ENCODE measurements around the gene ZNF652.
"Not testable (repeated sequence)": the region's sequence is repeated elsewhere in the genome, so short reads cannot be mapped to it uniquely, and the experiment has no call there.

Gene ZNF652

DNA sequence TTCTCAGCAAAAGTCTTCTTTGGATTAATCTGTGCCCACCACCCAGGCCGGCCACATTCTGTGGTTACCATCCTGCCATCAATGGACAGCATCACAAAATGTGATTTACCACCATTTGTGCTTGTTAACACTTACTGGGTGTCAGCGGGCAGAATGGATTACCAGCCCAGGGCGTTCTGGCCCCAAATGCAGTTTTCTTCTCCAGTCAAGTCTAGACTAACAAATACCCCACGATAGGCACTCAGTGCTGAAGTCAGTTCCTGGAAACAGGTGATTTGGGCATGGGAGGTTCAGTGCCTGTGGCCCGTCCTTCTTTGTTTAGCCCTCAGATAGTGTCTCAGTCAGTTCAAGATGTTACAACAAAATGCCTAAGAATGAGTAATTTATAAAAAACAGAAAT lies 92.7 kb downstream of the ZNF652 start:
- DNase-seq (ENCODE audit: low read depth in 2 of 3, low spot score in 2 of 3): no peak

DNA sequence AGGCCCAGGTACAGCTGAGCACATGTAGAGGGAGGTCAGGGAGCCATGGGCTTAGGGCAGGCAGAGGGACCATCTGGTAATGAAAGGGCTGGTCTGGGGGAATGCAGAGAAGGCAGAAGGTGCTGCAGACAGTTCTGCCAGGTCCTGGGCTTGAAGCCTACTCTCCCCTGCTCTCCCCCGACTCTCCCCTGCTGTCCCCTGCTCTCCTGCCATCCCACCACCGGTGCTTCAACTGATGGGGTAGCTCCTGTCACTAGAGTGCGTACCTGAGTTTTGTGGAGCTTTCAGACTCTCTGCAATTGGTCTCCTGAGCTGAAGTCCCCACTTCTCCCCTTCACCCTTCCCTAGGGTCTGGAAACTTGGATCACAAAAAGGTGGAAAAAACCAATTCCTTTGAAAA lies 94.1 kb downstream of the ZNF652 start:
- no peak for DNase-seq (ENCODE audit: low read depth in 2 of 3, low spot score in 2 of 3)

DNA sequence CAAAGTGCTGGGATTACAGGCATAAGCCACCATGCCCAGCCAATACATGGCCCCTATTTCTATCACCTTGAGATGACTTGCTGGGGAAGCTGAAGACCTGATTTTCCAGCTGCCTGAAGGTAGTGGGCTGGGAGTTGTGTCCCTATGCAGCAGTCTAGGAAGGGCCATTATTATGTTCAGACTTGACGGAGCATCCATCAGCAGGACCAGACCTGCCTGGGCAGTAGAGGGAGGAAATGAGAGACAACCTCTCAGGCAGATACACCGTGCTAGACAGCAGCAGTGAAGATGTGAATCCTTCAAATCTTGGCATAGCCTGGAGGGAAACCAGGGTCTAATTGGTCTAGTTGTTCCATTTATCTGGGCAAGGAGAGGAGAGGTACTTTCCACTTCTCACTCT lies 95.8 kb downstream of the ZNF652 start:
- DNase-seq (ENCODE audit: low read depth in 2 of 3, low spot score in 2 of 3): no peak

DNA sequence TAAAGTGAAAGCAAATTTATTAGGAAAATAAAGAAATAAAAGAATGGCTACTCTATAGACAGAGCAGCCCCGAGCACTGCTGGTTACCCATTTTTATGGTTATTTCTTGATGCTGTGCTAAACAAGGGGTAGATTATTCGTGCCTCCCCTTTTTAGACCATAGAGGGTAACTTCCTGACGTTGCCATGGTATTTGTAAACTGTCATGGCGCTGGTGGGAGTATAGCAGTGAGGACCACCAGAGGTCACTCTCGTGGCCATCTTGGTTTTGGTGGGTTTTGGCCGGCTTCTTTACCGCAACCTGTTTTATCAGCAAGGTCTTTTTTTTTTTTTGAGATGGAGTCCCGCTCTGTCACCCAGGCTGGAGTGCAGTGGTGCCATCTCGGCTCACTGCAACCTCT lies 100.5 kb downstream of the ZNF652 start:
- not testable (repeated sequence) for DNase-seq (ENCODE audit: low read depth in 2 of 3, low spot score in 2 of 3)

DNA sequence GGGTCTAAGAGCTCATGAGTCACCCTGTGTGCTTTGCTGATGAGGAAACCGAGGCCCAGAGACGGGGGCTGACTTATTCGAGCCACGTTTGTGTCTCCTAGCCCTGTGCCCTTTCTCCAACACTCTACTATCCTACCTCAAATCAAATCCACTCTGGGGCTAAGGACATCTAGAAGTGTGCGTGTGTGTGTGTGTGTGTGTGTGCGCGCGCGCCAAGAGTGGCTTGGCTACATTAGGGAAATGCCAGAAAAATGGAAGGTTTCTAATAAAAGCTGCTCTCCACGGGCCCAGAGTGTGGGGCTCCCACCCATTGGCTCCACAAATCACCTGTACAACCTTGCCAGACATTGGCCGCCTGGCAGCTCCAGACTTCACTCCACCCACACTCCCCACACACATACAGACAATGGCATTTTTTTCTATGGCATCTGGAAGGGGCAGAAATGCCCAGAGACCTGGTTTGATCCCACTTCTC lies 101.2 kb downstream of the ZNF652 start:
- DNase-seq (ENCODE audit: low read depth in 2 of 3, low spot score in 2 of 3): no peak

- DNase-seq (ENCODE audit: low read depth in 2 of 3, low spot score in 2 of 3): peak; percentile 23 to 35 (median 27)
Observed at GRCh38 chr17:49260011-49260816, 101.8 kb downstream of the ZNF652 start.

DNA sequence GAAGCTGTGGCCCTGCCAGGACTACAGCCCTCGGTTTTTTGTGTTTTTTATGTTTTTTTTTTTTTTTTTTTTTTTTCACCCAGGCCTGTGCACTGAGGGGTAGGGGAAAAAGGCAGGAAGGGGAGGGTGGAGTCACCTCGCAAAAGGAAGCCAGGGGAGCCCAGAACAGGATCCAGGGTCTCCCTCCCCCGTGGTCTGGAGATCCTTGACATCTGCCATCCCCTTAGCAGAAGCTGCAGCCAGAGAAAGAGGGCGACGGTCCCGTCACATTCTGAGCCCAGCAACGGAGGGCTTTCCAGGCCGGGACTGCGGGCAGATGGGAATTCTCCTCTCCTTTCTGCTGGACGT lies 102.4 kb downstream of the ZNF652 start:
- peak in 1 of 3 experiments; percentile 5 for DNase-seq (ENCODE audit: low read depth in 2 of 3, low spot score in 2 of 3)

DNA sequence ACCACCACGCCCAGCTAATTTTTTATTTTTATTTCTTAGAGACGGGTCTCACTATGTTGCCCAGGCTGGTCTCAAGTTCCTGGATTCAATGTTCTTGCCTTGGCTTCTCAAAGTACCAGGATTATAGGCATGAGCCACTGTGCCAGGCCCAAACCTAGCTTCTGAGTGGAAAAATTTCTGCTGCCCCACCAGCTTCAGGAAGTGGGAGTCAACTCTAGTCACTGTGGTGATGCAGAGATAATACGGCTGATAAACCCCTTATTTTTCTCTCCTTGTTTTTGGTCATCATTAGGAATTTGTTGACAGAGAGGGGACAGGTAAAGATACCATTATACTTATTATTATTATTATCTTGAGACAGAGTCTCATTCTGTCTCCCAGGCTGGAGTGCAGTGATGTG lies 103.7 kb downstream of the ZNF652 start:
- DNase-seq (ENCODE audit: low read depth in 2 of 3, low spot score in 2 of 3): no peak

- DNase-seq (ENCODE audit: low read depth in 2 of 3, low spot score in 2 of 3): no peak
Observed at GRCh38 chr17:49255125-49255524, 106.9 kb downstream of the ZNF652 start.

GRCh38 chr17:49254066-49254465 lies 108.0 kb downstream of the ZNF652 start:
- no peak for DNase-seq (ENCODE audit: low read depth in 2 of 3, low spot score in 2 of 3)

GRCh38 chr17:49252148-49252695 lies 109.8 kb downstream of the ZNF652 start:
- no peak for DNase-seq (ENCODE audit: low read depth in 2 of 3, low spot score in 2 of 3)

- DNase-seq (ENCODE audit: low read depth in 2 of 3, low spot score in 2 of 3): no peak
Observed at GRCh38 chr17:49249890-49250522, 112.0 kb downstream of the ZNF652 start.

GRCh38 chr17:49249292-49249794 lies 112.7 kb downstream of the ZNF652 start:
- no peak for DNase-seq (ENCODE audit: low read depth in 2 of 3, low spot score in 2 of 3)

- DNase-seq (ENCODE audit: low read depth in 2 of 3, low spot score in 2 of 3): no peak
Observed at GRCh38 chr17:49247944-49248343, 114.1 kb downstream of the ZNF652 start.

GRCh38 chr17:49244839-49245238 lies 117.2 kb downstream of the ZNF652 start:
- no peak for DNase-seq (ENCODE audit: low read depth in 2 of 3, low spot score in 2 of 3)

Data from activated CD8-positive, alpha-beta memory T cell treated with anti-CD3 and anti-CD28 coated beads for 48 hours (primary cell).